ENCODE data around the gene HBA1.

- TF ChIP-seq CTCF (conservative IDR thresholded peaks at IDR 0.05; ENCODE audit: low read length) (no peak), EZH2phosphoT487 (IDR thresholded peaks at IDR 0.05; ENCODE audit: borderline replicate concordance) (no peak)
Measured at GRCh38 chr16:154217-155030, 22.1 kb upstream of the HBA1 start.

Measured in Loucy (cell line).